Right cardiac atrium (tissue), 5 donors: ENCODE results near the gene SPATA25. TPM values are rescaled to one million over a fixed set of nuclear protein-coding genes. Genes with fewer than 3 reads are reported as not detected.
"Not testable (repeated sequence)": the region's sequence is repeated elsewhere in the genome, so short reads cannot be mapped to it uniquely, and the experiment has no call there.

Experiments
- ATAC-seq, 2 donors: fragments of 200-7000 bp; cut with Tn5 transposase; one replicate each; pipeline versions ENCODE4 v1.8.0 to v1.9.1; 2020; ENCODE audit warnings: moderate library complexity in 2 of 2, mild to moderate bottlenecking in 1 of 2
- DNase-seq, 3 donors: peaks; one replicate each; pipeline ENCODE4 v3.0.0-alpha.2; 2020
- H3K27ac ChIP-seq: one replicate; pipeline ENCODE4 v1.5.1; 2013; ENCODE audit warnings: mild to moderate bottlenecking, low read length, control low read depth, moderate library complexity
- H3K27me3 ChIP-seq: one replicate; pipeline ENCODE4 v1.6.1; 2013; ENCODE audit not compliant: control insufficient read depth, insufficient read depth
- H3K4me1 ChIP-seq: one replicate; pipeline ENCODE4 v1.6.1; 2013; ENCODE audit warnings: low read length; ENCODE audit not compliant: control insufficient read depth, insufficient read depth
- H3K4me3 ChIP-seq: one replicate; pipeline ENCODE4 v1.5.1; 2013; ENCODE audit warnings: low read length, control low read depth
- H3K9me3 ChIP-seq: one replicate; pipeline ENCODE4 v1.6.1; 2013; ENCODE audit warnings: low read length; ENCODE audit not compliant: control insufficient read depth
- WGBS: extraction: QIAGEN DNeasy Blood & Tissue Kit; methylation state at CpG from one replicate; pipeline ENCODE4 v1.1.7; 2013; 5-methylcytosine and 5-hydroxymethylcytosine counted together
- intact Hi-C, 4 donors: fragments of 100-400 bp; cut with DNase I; formaldehyde crosslinking; loops; one replicate each; pipeline versions ENCODE4 v1.11.0 to v1.14.0; 2022 to 2023
- polyA plus RNA-seq: library from polyadenylated mRNA; stranded (reverse); fragments of 200-250 nt; gene quantifications from one replicate; pipeline ENCODE4 v1.2.3, GENCODE V29; 2013
- total RNA-seq, 4 donors: library from RNA; stranded (reverse); fragmentation: NEBNext Ultra II Directional; extraction: Animal tissue kit (Norgen Biotek cat#: 25700); gene quantifications; one replicate each; pipeline ENCODE4 v1.2.1, GENCODE V29; 2021
- donor health status: healthy with polysubstance abuse.
- donor health status: DM: no; HTN: yes; CAD: no.
- donor health status: DM: no; HTN: no; CAD: no.
- donor health status: DM: no; HTN: yes; CAD: no; lungs with severe emphysema.
- donor health status: DM: yes; HTN: yes; CAD: no.

Gene SPATA25
- total and polyA plus RNA-seq, 5 donors: 1.7 to 2.6 (median 1.9) TPM

DNA sequence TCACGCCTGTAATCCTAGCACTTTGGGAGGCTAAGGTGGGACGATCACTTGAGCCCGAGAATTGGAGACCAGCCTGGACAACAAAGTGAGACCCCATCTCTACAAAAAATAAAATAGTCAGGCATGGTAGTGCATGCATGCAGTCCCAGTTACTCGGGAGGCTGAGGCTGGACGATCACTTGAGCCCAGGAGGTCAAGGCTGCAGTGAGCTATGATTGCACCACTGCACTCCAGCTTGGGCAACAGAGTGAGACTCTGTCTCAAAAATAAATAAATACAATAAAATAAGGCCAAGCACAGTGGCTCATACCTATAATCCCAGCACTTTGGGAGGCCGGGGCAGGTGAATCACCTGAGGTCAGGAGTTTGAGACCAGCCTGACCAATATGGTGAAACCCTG lies 13.9 kb upstream of the SPATA25 start:
- H3K9me3 ChIP-seq, DNase-seq, intact Hi-C loops, H3K4me3 ChIP-seq, H3K4me1 ChIP-seq, H3K27me3 ChIP-seq, H3K27ac ChIP-seq, ATAC-seq: not testable (repeated sequence)
- WGBS: 97% methylated on average over 6 of the region's 6 CpGs

DNA sequence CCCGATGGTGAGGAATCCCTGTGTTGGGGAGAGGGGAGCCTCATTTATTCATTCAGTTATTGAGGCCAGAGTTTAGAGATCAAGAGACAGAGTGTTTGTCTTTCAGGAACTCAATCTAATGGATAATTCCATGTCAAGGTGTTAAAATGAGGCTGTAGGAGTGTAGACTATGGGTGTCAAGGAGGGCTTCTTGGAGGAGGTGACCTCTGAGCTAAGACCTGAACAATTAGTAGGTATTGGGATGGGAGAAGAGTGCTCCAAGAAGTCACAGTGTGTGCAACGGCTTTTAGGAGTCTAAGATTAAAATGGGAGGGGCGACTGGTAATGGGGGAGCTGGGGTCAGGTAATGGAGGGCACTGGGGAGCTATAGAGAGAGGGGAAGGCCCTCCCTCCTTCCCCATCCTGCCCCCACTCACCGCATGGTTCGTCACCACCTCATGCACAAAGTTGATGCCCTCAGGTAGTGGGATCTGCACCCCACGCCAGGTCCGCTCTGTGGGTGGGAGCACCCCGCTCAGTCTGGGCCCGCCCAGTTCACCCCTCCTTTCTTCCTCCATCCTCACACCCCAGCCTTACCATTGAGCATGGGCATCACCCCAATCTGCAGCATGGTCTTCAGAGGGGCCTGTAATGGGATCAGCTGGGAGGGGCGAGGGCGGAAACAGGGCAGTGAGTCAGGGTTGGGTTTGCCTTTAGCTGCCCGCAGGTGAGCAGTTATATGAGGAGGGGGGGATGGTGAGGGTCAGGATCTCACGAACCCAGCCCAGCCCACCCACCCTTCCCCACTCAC lies 11.8 kb upstream of the SPATA25 start:
- ATAC-seq (no peak), DNase-seq (peak in 1 of 3 donors; percentile 57)
- Histone ChIP-seq H3K9me3 (no peaks in the 10 kb centered on the region), H3K27ac (no peak overlapping the region), H3K4me1 (no peaks in the 10 kb centered on the region), H3K27me3 (no peaks in the 10 kb centered on the region), H3K4me3 (no peak overlapping the region)
- 88% methylated on average over 13 of the region's 13 CpGs for WGBS
- intact Hi-C loops: loop anchor here in 2 of 4 donors (10.0 kb wide), 2 partner anchors 56 to 66 kb away; no protein-coding TSS in a partner anchor

GRCh38 chr20:45898285-45898684 lies 10.9 kb upstream of the SPATA25 start:
- Histone ChIP-seq H3K9me3 (no peaks in the 10 kb centered on the region), H3K27ac (no peak overlapping the region), H3K4me3 (no peak overlapping the region), H3K4me1 (no peaks in the 10 kb centered on the region), H3K27me3 (no peaks in the 10 kb centered on the region)
- no peak for ATAC-seq
- intact Hi-C loops: loop anchor here in 2 of 4 donors (10.0 kb wide), 2 partner anchors 57 to 67 kb away; no protein-coding TSS in a partner anchor
- 88% methylated on average over 12 of the region's 12 CpGs for WGBS
- DNase-seq: peak in 1 of 3 donors; percentile 36

DNA sequence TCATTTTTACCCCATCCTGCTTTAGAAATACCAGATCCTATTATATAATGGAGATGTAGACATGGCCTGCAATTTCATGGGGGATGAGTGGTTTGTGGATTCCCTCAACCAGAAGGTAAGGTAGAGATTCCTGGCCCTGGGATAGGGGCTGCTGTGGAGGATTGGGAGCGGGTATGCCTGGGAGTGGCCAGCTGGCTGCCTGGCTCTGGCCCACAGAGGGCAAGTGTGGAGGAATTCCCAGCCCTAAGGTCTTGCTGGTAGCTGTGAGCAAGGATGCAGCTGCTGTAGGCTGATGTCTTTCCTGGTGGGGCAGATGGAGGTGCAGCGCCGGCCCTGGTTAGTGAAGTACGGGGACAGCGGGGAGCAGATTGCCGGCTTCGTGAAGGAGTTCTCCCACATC lies 10.3 kb upstream of the SPATA25 start:
- intact Hi-C loops: loop anchor here in 2 of 4 donors (10.0 kb wide), 2 partner anchors 57 to 67 kb away; no protein-coding TSS in a partner anchor
- WGBS: 91% methylated on average over 7 of the region's 7 CpGs
- H3K9me3 ChIP-seq: no peaks in the 10 kb centered on the region
- no peak overlapping the region for H3K4me3 ChIP-seq
- H3K4me1 ChIP-seq: no peaks in the 10 kb centered on the region
- DNase-seq (peak in 1 of 3 donors; percentile 17), ATAC-seq (no peak)
- H3K27me3 ChIP-seq: no peaks in the 10 kb centered on the region
- no peak overlapping the region for H3K27ac ChIP-seq

GRCh38 chr20:45897289-45897688 lies 9.9 kb upstream of the SPATA25 start:
- intact Hi-C loops: loop anchor here in 2 of 4 donors (10.0 kb wide), 2 partner anchors 58 to 68 kb away; no protein-coding TSS in a partner anchor
- no peak overlapping the region for H3K4me3 ChIP-seq
- H3K9me3 ChIP-seq: no peaks in the 10 kb centered on the region
- H3K27me3 ChIP-seq: no peaks in the 10 kb centered on the region
- no peak overlapping the region for H3K27ac ChIP-seq
- H3K4me1 ChIP-seq: no peaks in the 10 kb centered on the region
- no peak for DNase-seq
- no peak for ATAC-seq
- WGBS: 76% methylated on average over 2 of the region's 2 CpGs

DNA sequence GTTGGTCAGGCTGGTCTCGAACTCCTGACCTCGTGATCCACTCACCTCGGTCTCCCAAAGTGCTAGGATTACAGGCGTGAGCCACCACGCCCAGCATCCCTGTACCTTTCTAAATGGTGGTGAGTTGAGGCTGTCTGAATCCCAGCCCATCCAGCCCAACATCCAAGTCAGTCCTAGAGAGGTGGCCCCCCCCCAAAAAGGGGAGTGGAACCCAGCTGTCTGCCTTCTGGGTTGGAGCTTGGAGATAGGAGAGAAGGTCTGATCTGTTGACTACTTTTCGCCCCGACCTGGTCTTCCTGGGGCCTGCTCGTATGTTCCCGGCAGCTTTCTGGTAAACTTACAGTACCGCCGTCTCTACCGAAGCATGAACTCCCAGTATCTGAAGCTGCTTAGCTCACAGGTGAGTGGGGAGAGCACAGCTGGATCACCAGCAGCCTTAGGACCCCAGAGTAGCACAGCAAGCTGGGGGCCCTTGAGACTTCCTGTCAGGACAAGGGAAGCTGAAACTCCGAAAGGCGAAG lies 9.3 kb upstream of the SPATA25 start:
- Histone ChIP-seq H3K4me3 (no peak overlapping the region), H3K27ac (no peak overlapping the region), H3K4me1 (no peaks in the 10 kb centered on the region), H3K9me3 (no peaks in the 10 kb centered on the region), H3K27me3 (no peaks in the 10 kb centered on the region)
- no peak for ATAC-seq
- peak in 1 of 3 donors; percentile 36 for DNase-seq
- intact Hi-C loops: loop anchor here in 2 of 4 donors (10.0 kb wide), 2 partner anchors 58 to 68 kb away; no protein-coding TSS in a partner anchor
- WGBS: 92% methylated on average over 14 of the region's 14 CpGs

GRCh38 chr20:45894797-45895196 lies 7.4 kb upstream of the SPATA25 start:
- H3K9me3 ChIP-seq: no peaks in the 10 kb centered on the region
- H3K27me3 ChIP-seq: no peaks in the 10 kb centered on the region
- no peak overlapping the region for H3K27ac ChIP-seq
- no peak for ATAC-seq
- intact Hi-C loops: loop anchor here in 2 of 4 donors (10.0 kb wide), 2 partner anchors 60 to 70 kb away; no protein-coding TSS in a partner anchor
- H3K4me1 ChIP-seq: no peaks in the 10 kb centered on the region
- H3K4me3 ChIP-seq: no peak overlapping the region
- 84% methylated on average over 12 of the region's 12 CpGs for WGBS
- DNase-seq: peak in 1 of 3 donors; percentile 54

DNA sequence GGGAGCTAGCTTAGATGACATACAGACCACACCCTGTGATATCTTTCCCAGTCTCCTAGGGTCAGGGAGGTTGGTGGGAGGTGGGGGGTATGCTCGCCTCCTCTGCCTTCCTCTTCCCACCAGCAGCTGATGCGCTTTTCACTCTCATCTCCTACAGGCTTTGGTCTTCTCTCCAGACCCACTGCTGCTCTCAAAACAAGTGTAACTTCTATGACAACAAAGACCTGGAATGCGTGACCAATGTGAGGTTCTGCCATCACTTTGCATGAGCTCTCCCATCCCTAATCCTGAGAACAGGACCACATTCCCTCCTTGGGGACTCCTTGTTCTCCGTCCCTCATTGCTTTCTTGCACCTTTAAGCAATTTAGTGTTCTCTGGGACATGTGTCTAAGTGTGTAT lies 6.4 kb upstream of the SPATA25 start:
- DNase-seq (no peak), ATAC-seq (no peak)
- 92% methylated on average over 4 of the region's 4 CpGs for WGBS
- H3K27ac ChIP-seq: no peak overlapping the region
- H3K9me3 ChIP-seq: no peaks in the 10 kb centered on the region
- H3K4me1 ChIP-seq: no peaks in the 10 kb centered on the region
- H3K27me3 ChIP-seq: no peaks in the 10 kb centered on the region
- intact Hi-C loops: loop anchor here in 2 of 4 donors (10.0 kb wide), 2 partner anchors 61 to 71 kb away; no protein-coding TSS in a partner anchor
- no peak overlapping the region for H3K4me3 ChIP-seq

DNA sequence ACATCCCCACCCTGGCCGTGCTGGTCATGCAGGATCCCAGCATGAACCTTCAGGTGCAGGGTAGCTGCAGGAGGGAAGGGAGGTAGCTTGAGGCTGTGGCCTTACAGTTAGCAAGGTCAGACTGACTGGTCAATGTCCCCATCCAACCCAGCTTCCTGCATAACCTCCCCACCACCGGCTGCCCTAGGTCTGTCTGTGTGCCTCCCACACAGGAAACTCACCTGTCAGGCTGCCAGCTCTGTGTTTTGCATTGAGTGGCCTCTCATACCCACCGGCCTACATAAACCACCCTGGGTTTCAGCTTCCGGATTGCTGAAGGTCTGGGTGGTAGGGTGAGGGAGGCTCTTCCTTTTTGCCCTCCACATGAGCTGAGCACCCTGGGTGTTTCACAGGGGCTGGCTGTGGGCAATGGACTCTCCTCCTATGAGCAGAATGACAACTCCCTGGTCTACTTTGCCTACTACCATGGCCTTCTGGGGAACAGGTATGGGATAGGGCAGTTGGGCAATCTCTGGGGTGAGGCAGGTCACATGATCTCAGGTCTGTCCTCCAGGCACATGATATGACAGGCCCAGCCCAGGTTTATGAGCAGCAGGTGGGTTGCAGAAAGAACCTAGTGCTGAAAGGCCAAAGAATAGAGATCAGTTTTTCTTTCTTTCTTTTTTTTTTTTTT lies 5.5 kb upstream of the SPATA25 start:
- 65% methylated on average over 4 of the region's 4 CpGs for WGBS
- H3K4me1 ChIP-seq: no peaks in the 10 kb centered on the region
- no peak overlapping the region for H3K27ac ChIP-seq
- ATAC-seq (no peak), DNase-seq (no peak)
- intact Hi-C loops: loop anchor here in 2 of 4 donors (10.0 kb wide), 2 partner anchors 62 to 72 kb away; no protein-coding TSS in a partner anchor
- no peak overlapping the region for H3K4me3 ChIP-seq
- no peaks in the 10 kb centered on the region for H3K27me3 ChIP-seq
- H3K9me3 ChIP-seq: no peaks in the 10 kb centered on the region

DNA sequence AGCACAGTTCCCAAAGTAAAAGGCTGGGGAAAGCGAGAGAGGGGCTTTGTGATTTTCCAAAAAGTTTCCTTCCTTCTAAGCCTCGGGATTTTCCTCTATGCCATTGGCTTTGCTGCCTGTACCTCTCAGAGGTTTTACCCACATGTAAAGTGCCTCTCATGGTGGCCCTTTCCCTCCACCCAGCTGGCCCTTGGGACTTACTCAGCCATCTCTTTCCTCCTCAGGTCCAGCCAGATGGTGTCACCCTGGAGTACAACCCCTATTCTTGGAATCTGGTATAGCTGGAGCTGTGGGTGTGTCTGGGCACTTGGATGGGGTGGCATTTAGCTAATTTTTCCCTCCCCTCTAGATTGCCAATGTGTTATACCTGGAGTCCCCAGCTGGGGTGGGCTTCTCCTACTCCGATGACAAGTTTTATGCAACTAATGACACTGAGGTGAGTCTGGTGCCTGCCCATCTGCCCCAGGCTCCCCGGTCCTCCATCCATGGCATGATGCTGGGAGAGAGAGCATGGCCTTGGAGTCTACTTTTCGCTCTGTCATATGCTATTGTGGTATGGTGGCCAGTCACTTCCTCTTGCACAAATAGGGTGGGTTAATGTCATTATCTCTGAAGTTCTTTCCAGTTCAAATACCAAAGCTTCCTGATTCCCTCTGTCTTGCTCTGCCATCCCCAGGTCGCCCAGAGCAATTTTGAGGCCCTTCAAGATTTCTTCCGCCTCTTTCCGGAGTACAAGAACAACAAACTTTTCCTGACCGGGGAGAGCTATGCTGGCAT lies 4.8 kb upstream of the SPATA25 start:
- no peaks in the 10 kb centered on the region for H3K4me1 ChIP-seq
- peak overlapping the region; percentile 67 for H3K4me3 ChIP-seq
- no peak overlapping the region for H3K27ac ChIP-seq
- DNase-seq (no peak), ATAC-seq (no peak)
- H3K27me3 ChIP-seq: no peaks in the 10 kb centered on the region
- 79% methylated on average over 9 of the region's 9 CpGs for WGBS
- intact Hi-C loops: loop anchor here in 2 of 4 donors (10.0 kb wide), 2 partner anchors 63 to 73 kb away; no protein-coding TSS in a partner anchor
- no peaks in the 10 kb centered on the region for H3K9me3 ChIP-seq
